Ishikawa (cell line): ENCODE results near the gene FAM3C.

Experiments
- CEBPB ChIP-seq: IDR thresholded peaks from 2 replicates; pipeline ENCODE4 v1.6.1; 2012
- CREB1 ChIP-seq: IDR thresholded peaks from 2 replicates; pipeline ENCODE4 v1.6.1; 2012; ENCODE audit warnings: low read depth
- EGR1 ChIP-seq: IDR thresholded peaks from 2 replicates; pipeline ENCODE4 v1.6.1; 2012
- EP300 ChIP-seq: IDR thresholded peaks from 2 replicates; pipeline ENCODE4 v1.6.1; 2012; ENCODE audit warnings: borderline replicate concordance
- FOXM1 ChIP-seq: IDR thresholded peaks from 2 replicates; pipeline ENCODE4 v1.6.1; 2012; ENCODE audit warnings: low read depth, borderline replicate concordance
- NFIC ChIP-seq: IDR thresholded peaks from 2 replicates; pipeline ENCODE4 v1.6.1; 2012
- RAD21 ChIP-seq: IDR thresholded peaks from 2 replicates; pipeline ENCODE4 v1.6.1; 2012; ENCODE audit warnings: low read depth
- REST ChIP-seq: IDR thresholded peaks from 2 replicates; pipeline ENCODE4 v1.6.1; 2012; ENCODE audit warnings: low read depth, mild to moderate bottlenecking
- TAF1 ChIP-seq: IDR thresholded peaks from 2 replicates; pipeline ENCODE4 v1.6.1; 2012; ENCODE audit warnings: low read depth, mild to moderate bottlenecking
- TCF12 ChIP-seq: IDR thresholded peaks from 2 replicates; pipeline ENCODE4 v1.6.1; 2012; ENCODE audit warnings: low read depth
- TEAD4 ChIP-seq: IDR thresholded peaks from 2 replicates; pipeline ENCODE4 v1.6.1; 2012
- YY1 ChIP-seq: IDR thresholded peaks from 2 replicates; pipeline ENCODE4 v1.6.1; 2012; ENCODE audit warnings: low read depth
- ZBTB7A ChIP-seq: IDR thresholded peaks from 2 replicates; pipeline ENCODE4 v1.6.1; 2012; ENCODE audit warnings: low read depth

GRCh38 chr7:121382473-121382872 is 13.6 kb downstream of the FAM3C start:
- no peak for TF ChIP-seq EP300
- no peak for TF ChIP-seq TAF1
- TF ChIP-seq RAD21 = no peak
- no peak for TF ChIP-seq CREB1
- no peak for TF ChIP-seq REST
- no peak for TF ChIP-seq ZBTB7A
- no peak for TF ChIP-seq CEBPB
- TF ChIP-seq YY1 = no peak
- no peak for TF ChIP-seq TEAD4
- no peak for TF ChIP-seq FOXM1
- TF ChIP-seq NFIC = no peak
- TF ChIP-seq TCF12 = no peak
- TF ChIP-seq EGR1 = no peak
